Measurements from ENCODE around the gene FAF1. TPM values are rescaled to one million over a fixed set of nuclear protein-coding genes. Genes with fewer than 3 reads are reported as not detected.

FAF1 gene
- total and polyA plus RNA-seq, 4 donors, result 27.2 to 51.6 (median 37.1) TPM

DNA sequence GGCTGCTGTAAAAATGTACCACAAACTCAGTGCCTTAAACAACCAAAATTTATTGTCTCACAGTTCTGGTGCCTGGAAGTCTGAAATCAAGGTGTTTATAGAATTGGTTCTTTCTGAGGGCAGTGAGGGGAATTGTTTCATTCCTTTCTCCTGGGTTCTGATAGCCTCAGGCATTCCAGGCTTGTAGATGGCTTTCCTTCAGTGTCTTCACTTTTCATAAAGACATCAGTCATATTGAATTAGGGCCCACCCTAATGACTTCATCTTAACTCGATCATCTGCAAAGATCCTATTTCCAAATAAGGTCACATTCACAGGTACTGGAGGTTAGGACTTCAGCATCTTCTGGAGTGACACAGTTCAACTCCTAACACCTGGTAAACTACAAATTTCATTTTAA is 25.0 kb upstream of the FAF1 start:
- ATAC-seq (ENCODE audit: insufficient read depth, low FRiP score), result no peak
- H3K4me3 ChIP-seq, result no peak overlapping the region
- no peaks in the 10 kb centered on the region for H3K4me1 ChIP-seq (ENCODE audit: control insufficient read depth in 5 of 5, insufficient read depth in 5 of 5, low read length in 5 of 5)
- no peak overlapping the region for H3K27ac ChIP-seq (ENCODE audit: low read depth in 1 of 2, low read length in 1 of 2)
- no peaks in the 10 kb centered on the region for H3K9me3 ChIP-seq (ENCODE audit: control insufficient read depth in 4 of 4, insufficient read depth in 3 of 4, low read length in 3 of 4)
- no peaks in the 10 kb centered on the region for H3K36me3 ChIP-seq (ENCODE audit: control insufficient read depth in 4 of 4, insufficient read depth in 4 of 4, low read length in 4 of 4)
- no peak for DNase-seq
- 40 to 53% methylated on average over 1 of the region's 1 CpG for WGBS, 2 donors
- peaks cover 0 to 54% (median 47%) of the 10 kb centered on the region in 3 donors for H3K27me3 ChIP-seq (ENCODE audit: control insufficient read depth in 3 of 3, insufficient read depth in 3 of 3, low read length in 2 of 3)
- TF ChIP-seq, protein P1, sequence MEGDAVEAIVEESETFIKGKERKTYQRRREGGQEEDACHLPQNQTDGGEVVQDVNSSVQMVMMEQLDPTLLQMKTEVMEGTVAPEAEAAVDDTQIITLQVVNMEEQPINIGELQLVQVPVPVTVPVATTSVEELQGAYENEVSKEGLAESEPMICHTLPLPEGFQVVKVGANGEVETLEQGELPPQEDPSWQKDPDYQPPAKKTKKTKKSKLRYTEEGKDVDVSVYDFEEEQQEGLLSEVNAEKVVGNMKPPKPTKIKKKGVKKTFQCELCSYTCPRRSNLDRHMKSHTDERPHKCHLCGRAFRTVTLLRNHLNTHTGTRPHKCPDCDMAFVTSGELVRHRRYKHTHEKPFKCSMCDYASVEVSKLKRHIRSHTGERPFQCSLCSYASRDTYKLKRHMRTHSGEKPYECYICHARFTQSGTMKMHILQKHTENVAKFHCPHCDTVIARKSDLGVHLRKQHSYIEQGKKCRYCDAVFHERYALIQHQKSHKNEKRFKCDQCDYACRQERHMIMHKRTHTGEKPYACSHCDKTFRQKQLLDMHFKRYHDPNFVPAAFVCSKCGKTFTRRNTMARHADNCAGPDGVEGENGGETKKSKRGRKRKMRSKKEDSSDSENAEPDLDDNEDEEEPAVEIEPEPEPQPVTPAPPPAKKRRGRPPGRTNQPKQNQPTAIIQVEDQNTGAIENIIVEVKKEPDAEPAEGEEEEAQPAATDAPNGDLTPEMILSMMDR (IDR thresholded peaks at IDR 0.05; ENCODE audit: control extremely low read depth, extremely low read depth), result no peak
- H3K9ac ChIP-seq (ENCODE audit: insufficient read depth in 1 of 2, low read length in 2 of 2), result no peak overlapping the region

DNA sequence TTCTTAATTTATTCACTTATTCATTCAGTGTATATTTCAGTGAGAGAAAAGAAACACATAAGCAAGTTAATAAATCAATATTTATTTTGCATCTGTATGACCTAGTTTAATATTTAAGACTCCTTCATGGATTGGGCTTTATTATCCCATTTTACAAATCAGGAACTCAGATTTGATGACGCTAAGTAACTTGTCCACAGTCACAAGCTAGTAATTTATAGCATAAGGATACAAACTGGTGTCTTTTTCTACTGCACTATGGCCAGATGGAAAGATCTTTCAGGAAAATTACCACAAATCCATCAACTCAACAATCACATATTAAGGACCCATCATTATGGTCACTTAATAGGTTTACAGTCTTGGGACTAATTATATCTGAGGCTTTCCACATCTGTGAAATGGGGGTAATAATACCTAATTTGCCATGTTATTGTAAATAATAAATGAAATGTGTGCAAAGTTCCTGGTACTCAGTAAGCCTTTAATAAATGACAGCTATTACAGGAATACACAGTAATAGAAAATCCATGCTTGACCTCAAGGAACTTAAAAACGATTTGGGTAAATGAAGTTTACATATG is 23.2 kb upstream of the FAF1 start:
- H3K4me3 ChIP-seq, result no peak overlapping the region
- peaks cover 0 to 3% (median 0%) of the 10 kb centered on the region in 5 donors for H3K4me1 ChIP-seq (ENCODE audit: control insufficient read depth in 5 of 5, insufficient read depth in 5 of 5, low read length in 5 of 5)
- H3K27me3 ChIP-seq (ENCODE audit: control insufficient read depth in 3 of 3, insufficient read depth in 3 of 3, low read length in 2 of 3), result peaks cover 0 to 72% (median 65%) of the 10 kb centered on the region in 3 donors
- DNase-seq (no peak), ATAC-seq (ENCODE audit: insufficient read depth, low FRiP score) (no peak)
- no peak overlapping the region for H3K9ac ChIP-seq (ENCODE audit: insufficient read depth in 1 of 2, low read length in 2 of 2)
- no peaks in the 10 kb centered on the region for H3K36me3 ChIP-seq (ENCODE audit: control insufficient read depth in 4 of 4, insufficient read depth in 4 of 4, low read length in 4 of 4)
- H3K9me3 ChIP-seq (ENCODE audit: control insufficient read depth in 4 of 4, insufficient read depth in 3 of 4, low read length in 3 of 4), result no peaks in the 10 kb centered on the region
- TF ChIP-seq, protein P1 (IDR thresholded peaks at IDR 0.05; ENCODE audit: control extremely low read depth, extremely low read depth), result no peak
- H3K27ac ChIP-seq (ENCODE audit: low read depth in 1 of 2, low read length in 1 of 2), result no peak overlapping the region
- WGBS, 2 donors, result 48 to 55% methylated on average over 2 of the region's 2 CpGs

DNA sequence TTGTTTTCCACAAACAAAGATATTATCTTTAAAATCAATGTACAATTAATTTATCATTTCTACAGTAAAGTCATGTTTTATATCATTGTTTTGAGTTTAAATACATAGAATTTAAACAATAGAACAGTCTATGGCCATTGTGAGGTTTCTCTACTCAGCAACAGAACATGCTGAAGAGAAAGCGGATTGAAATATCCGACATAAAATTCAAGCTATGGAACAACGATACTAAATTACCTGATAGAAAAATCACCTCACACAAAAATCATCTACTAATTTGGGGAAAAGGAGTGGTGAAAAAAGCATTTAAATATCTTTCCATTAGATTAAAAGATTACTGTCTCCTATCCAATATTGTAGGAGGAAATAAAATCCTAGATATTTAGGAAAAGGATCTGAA is 22.5 kb upstream of the FAF1 start:
- Histone ChIP-seq H3K27ac (ENCODE audit: low read depth in 1 of 2, low read length in 1 of 2) (no peak overlapping the region), H3K36me3 (ENCODE audit: control insufficient read depth in 4 of 4, insufficient read depth in 4 of 4, low read length in 4 of 4) (no peaks in the 10 kb centered on the region), H3K4me3 (no peak overlapping the region), H3K9ac (ENCODE audit: insufficient read depth in 1 of 2, low read length in 2 of 2) (no peak overlapping the region), H3K27me3 (ENCODE audit: control insufficient read depth in 3 of 3, insufficient read depth in 3 of 3, low read length in 2 of 3) (peaks cover 0 to 75% (median 67%) of the 10 kb centered on the region in 3 donors), H3K4me1 (ENCODE audit: control insufficient read depth in 5 of 5, insufficient read depth in 5 of 5, low read length in 5 of 5) (peaks cover 0 to 6% (median 0%) of the 10 kb centered on the region in 5 donors), H3K9me3 (ENCODE audit: control insufficient read depth in 4 of 4, insufficient read depth in 3 of 4, low read length in 3 of 4) (no peaks in the 10 kb centered on the region)
- no peak for ATAC-seq (ENCODE audit: insufficient read depth, low FRiP score)
- WGBS, 2 donors, result 85 to 93% methylated on average over 3 of the region's 3 CpGs
- DNase-seq, result no peak
- TF ChIP-seq, protein P1 (IDR thresholded peaks at IDR 0.05; ENCODE audit: control extremely low read depth, extremely low read depth), result no peak

DNA sequence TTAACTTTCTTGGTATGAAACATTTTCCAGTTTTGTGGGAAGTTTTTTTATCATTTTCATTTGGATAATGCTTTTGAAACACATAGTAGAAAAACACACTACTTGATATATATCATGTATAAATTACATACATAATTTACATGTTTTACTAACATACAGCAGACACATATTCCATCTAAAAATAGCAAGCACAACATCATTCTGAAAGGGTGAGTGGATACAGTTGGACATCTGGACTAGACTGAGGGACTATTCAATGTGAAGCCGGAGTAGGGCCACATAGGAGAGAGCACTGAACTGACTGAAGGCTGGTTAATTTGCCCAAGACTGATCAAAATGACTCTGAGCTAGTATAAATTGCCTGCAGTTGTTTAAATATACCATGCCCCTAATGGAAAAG is 21.7 kb upstream of the FAF1 start:
- no peak overlapping the region for H3K9ac ChIP-seq (ENCODE audit: insufficient read depth in 1 of 2, low read length in 2 of 2)
- H3K27ac ChIP-seq (ENCODE audit: low read depth in 1 of 2, low read length in 1 of 2), result no peak overlapping the region
- H3K4me1 ChIP-seq (ENCODE audit: control insufficient read depth in 5 of 5, insufficient read depth in 5 of 5, low read length in 5 of 5), result peaks cover 0 to 14% (median 0%) of the 10 kb centered on the region in 5 donors
- DNase-seq, result no peak
- H3K27me3 ChIP-seq (ENCODE audit: control insufficient read depth in 3 of 3, insufficient read depth in 3 of 3, low read length in 2 of 3), result peaks cover 0 to 82% (median 65%) of the 10 kb centered on the region in 3 donors
- no peak for ATAC-seq (ENCODE audit: insufficient read depth, low FRiP score)
- H3K9me3 ChIP-seq (ENCODE audit: control insufficient read depth in 4 of 4, insufficient read depth in 3 of 4, low read length in 3 of 4), result no peaks in the 10 kb centered on the region
- H3K4me3 ChIP-seq, result no peak overlapping the region
- TF ChIP-seq, protein P1 (IDR thresholded peaks at IDR 0.05; ENCODE audit: control extremely low read depth, extremely low read depth), result no peak
- WGBS, 2 donors, result 90 to 100% methylated on average over 1 of the region's 1 CpG
- no peaks in the 10 kb centered on the region for H3K36me3 ChIP-seq (ENCODE audit: control insufficient read depth in 4 of 4, insufficient read depth in 4 of 4, low read length in 4 of 4)
